GM18907 (cell line): ENCODE data around the gene ALDOA.
"Not testable (repeated sequence)": the region's sequence is repeated elsewhere in the genome, so short reads cannot be mapped to it uniquely, and the experiment has no call there.

Experiments
- ATAC-seq: cut with Tn5 transposase; IDR thresholded peaks from one replicate; pipeline ENCODE4 v1.9.1; 2021; ENCODE audit warnings: mild to moderate bottlenecking, moderate library complexity; ENCODE audit not compliant: unreplicated experiment

The ALDOA gene

GRCh38 chr16:30040690-30041089 is 24.9 kb upstream of the ALDOA start:
- not testable (repeated sequence) for ATAC-seq

- no peak for ATAC-seq
These were observed 23.7 kb upstream of the ALDOA start for GRCh38 chr16:30041841-30042240.

DNA sequence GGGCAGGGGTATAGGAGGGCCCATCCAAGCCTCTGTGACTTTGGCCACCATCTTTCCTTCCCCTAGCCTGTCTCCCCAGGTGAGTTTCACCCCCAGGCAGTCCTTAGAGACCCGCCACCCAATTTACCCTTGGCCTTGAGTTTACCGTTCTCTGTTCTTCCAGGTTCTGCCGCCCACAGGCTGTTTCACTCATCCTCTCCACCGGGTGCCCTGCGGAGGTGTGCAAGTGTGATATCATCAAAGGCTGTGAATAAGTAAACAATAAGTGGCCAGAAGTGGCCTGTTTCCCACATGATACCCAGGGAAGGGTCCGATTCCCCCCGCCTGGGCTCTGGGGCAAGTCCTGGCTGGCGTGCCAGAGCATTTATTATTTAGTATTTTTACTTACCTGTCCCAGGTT is 19.4 kb upstream of the ALDOA start:
- no peak for ATAC-seq

DNA sequence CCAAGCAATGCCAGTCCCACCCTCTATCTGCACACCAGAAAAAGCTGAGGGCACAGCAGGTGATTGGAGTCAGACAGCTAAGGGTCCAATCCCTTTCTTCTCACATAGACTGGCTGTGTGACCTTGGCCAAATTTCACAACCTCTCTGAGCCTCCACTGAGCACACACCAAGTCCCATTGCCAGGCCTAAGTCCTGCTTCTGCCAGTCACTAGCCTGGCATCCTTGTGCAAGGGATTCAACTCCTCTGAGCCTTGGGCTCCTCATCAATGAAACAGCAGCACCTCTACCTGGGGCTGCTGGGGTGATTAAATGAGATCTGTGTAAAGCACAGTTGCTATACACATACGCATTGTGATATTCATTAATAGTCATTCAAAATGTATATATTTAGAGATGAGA is 19.0 kb upstream of the ALDOA start:
- ATAC-seq = no peak

DNA sequence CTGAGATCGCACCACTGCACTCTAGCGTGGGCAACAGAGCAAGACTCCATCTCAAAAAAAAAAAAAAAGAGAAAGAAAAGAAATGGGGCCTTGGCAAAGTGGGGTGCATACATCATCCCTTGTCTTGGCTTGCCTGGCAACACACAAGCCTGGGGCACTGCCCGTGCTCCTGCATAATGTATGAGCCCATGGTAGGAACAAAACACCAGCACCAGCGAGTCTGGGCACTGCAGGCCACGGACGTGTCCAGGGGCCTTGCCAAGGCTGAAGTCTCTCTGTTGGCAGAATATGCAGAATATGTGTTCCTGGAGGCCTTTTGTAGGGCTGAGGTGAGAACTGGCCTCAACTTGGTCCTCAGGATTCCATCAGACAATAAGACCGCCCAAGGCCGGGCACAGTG is 15.7 kb upstream of the ALDOA start:
- no peak for ATAC-seq

DNA sequence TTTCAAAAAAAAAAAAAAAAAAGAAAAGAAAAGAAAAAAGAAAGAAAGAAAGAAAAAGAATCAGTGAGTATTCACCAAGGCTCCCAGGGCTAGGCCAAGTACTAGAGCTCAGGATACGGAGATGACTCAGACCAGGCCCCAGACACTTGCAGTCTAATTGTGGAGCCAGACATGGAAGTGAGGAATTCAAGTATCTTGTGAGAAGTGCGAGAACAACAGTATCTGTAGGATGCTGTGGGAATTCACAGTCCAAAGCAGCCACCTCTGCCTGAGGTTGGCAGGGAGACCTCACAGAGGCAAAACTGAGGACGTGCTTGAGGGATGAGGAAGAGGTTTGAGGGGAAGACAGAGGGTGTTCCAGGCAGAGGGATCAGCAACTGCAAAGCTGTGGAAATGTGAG is 14.0 kb upstream of the ALDOA start:
- no peak for ATAC-seq

GRCh38 chr16:30052671-30053372 is 12.7 kb upstream of the ALDOA start:
- ATAC-seq = peak; percentile 66

- ATAC-seq = peak; percentile 18
These were observed 12.1 kb upstream of the ALDOA start for GRCh38 chr16:30053376-30054015.

GRCh38 chr16:30054451-30054850 is 11.1 kb upstream of the ALDOA start:
- ATAC-seq = no peak

- no peak for ATAC-seq
These were observed 10.5 kb upstream of the ALDOA start for GRCh38 chr16:30054959-30055553.

GRCh38 chr16:30060346-30060745 is 5.2 kb upstream of the ALDOA start:
- no peak for ATAC-seq

DNA sequence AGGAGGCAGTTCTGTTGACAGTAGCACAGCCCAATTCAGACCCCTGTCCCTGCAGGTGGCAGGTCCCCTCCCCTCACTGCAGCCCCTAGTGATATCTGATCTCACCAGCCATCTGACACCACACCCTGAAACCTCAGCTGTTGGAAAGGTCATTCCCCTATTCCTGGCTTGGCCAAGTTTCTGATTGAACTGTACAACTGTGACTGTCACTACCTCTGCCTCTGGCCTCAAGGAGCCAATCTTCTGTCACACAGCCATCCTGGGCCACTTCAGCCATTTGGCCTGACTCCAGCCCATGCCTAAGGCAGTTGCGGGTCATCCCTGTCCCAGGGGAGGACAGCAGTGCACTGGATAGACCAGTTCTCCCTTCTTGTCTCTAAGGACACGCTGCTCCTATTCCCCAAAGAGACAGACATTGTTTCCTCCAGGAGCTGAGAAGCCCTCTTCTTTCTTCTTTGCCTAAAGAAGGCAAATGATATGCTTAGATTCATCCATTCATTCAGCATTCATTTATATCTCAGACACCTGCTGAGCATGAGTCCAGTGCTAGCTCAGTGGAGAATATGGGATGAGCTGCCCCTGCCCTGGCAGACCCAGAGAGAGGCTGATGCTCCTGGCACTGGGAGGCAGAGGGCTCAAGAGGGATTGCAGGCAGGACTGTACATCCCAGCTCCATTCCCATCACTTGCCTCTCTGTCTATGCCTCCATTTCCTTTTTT is 4.6 kb upstream of the ALDOA start:
- no peak for ATAC-seq

GRCh38 chr16:30063278-30063892 is 2.2 kb upstream of the ALDOA start:
- peak; percentile 1 for ATAC-seq

DNA sequence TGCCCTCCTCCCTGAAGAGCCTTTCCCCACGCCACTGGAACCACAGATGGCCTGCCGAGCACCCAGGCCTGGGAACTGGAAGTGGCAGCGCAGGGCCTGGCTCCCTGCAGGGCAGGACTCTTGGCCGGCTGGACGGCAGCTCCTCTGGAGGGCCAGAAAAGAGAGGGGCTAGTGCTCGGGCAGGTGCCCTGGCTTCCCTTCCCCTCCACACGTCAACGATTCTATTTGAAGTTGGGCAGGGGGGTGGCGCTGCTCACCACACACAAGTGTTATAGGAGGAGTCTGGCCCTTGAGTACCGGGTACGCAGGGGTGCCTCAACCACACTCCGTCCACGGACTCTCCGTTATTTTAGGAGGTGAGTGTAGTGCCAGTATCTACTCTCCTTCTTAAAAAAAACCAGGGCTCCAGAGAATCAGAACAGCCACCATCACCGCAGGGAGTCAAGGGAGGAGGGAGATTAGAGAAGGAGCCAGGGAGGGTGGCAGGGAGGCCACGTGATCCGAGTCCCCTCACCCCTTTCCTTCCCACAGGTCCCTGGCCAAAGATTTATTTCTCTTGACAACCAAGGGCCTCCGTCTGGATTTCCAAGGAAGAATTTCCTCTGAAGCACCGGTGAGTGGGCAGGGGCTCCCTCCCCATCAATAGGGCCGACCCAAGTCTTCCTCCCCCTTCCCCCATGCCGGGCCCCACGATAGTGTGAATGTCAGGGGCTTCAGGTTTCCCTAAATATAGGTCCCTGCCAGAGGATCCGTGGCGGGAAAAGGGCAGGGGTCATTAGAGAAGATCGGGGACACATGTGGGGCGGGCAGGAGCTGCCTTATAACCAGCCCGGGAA is 1.4 kb upstream of the ALDOA start:
- peak; percentile 35 for ATAC-seq

DNA sequence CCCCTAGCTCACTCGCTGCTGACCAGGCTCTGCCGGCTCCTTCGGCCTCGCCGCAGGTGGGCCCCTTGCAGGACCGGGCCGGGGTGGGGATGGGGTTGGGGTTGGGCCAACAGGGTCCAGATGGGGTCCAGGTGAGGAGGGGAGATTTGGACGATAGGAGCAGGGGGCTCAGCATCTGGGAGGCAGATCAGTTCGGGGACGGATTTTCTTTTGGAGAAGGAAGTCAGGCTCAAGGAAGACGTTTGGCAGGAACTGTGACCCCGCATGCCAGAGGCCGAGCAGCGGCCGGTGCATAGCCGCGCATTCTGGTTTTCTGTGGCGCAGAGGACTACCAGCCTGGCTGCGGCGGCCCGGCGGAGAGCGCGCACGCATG is 845 bp upstream of the ALDOA start:
- ATAC-seq = peak; percentile 2

GRCh38 chr16:30065943-30066760 is 592 bp downstream of the ALDOA start:
- peak; percentile 2 for ATAC-seq

GRCh38 chr16:30066761-30067583 is 1.4 kb downstream of the ALDOA start:
- ATAC-seq = no peak

DNA sequence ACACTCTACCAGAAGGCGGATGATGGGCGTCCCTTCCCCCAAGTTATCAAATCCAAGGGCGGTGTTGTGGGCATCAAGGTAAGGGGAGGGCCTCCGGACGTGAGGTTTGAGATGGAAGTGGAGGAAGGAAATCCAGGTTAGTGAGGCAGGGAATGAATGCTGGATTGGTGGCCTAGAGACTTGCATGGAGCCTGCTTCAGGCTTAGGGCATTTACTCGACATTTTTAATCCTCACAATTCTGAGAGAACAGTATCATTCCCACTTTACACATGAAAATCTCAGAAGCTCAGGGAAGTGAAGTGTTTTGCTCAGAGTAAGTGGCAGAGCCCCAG is 2.0 kb downstream of the ALDOA start:
- ATAC-seq = no peak

DNA sequence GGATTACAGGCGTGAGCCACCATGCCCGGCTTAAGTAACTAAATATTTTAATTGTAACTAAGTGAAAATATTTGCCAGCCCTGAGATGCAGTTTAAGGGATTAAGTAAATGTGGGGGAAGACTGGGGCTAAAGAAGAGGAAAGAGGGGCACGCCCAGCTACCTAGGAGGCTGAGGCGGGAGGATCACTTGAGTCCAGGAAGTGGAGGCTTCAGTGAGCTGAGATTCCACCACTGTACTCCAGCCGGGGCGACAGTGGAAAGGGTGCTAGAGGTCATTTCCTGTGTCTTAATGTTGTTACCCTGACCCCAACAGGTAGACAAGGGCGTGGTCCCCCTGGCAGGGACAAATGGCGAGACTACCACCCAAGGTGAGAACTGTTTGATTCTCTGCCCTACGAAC is 2.8 kb downstream of the ALDOA start:
- ATAC-seq = no peak
